Measurements from ENCODE around the gene ERN2.

ERN2 gene

GRCh38 chr16:23683487-23683886 lies 29.5 kb downstream of the ERN2 start:
- DNase-seq = no peak

DNA sequence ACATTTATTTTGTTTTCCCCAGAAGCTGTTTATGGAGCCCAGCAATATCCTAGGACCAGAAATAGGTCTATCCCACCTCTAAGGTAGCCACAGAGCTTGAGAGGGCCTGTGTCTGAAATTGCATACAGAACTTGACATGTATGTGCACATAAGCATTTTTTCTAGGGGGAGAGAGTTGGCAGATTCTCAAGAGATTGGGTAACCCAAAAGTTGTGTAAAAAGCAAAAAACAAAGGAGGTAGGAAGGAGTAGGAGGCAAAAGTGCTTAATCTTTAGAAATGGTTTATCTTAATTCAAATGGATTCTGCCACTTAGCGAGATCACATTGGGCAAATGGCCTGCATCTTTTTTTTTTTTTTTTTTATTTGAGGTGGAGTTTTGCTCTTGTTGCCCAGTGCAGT lies 30.8 kb downstream of the ERN2 start:
- no peak for DNase-seq

- no peak for DNase-seq
Observed at GRCh38 chr16:23679986-23680336, 33.1 kb downstream of the ERN2 start.

DNA sequence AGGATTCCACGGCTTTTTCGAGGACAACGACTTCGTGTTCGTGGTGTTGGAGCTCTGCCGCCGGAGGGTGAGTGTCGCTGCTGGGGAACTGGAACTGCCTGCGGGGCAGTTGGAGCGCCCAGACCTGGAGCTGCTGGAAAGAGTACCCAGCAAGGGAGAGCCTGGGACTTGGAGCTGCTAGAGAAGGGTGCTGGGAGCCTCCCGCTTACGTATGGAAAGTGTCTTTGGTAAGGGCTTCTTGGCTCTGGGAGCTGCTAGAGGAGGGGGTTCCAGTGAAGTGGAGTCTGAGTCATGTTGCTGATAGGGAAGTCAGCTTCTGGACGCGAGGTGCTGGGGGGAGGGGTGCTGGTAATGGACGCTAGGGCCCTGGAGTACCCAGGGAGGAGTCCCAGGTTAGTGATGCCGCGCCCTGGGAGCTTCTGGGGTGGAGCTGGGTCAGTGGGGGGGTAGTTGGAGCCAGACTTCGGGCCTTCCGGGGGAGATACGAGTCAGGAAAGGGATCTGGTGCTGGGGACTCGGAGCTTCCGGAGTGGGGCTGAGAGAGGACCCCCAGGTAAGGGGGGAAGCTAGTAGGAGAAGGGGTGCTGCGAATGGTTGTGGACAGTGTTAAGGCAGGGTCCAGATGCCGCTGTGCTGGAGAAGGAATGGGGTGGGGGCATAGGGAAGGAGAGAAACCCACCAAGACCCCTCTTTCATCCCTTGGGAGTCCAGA lies 33.6 kb downstream of the ERN2 start:
- no peak for DNase-seq

GRCh38 chr16:23678430-23679273 lies 34.4 kb downstream of the ERN2 start, which contains the start of gene PLK1:
Gene PLK1 (plus strand): TSS chr16:23678889. CDS start chr16:23678933, 44 bp downstream.
- peak; percentile 60 to 73 for DNase-seq

DNA sequence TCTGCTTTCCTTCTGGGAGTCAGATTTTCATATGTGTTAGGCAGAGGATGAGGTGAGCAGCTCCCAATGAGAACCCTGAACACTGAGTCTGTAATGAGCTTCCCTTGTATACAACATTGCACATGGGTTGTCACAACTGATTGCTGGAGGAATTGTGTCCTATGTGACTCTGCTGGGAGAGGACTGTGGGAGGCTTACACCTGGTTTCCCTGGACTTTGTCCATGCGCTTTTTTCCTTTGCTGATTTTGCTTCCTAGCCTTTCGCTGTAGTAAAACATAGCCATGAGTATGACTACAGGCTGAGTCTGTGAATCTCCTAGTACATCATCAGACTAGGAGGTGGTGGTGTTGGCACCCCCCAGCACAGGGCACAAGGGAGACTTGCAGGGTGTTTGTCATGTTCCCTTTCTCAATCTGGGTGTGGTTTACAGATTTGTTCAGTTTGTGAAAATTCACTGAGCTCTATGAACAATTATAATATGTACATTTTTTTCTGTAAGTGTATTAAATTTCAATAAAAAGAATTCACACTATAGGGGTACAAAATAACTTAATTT lies 36.0 kb downstream of the ERN2 start:
- DNase-seq = no peak

DNA sequence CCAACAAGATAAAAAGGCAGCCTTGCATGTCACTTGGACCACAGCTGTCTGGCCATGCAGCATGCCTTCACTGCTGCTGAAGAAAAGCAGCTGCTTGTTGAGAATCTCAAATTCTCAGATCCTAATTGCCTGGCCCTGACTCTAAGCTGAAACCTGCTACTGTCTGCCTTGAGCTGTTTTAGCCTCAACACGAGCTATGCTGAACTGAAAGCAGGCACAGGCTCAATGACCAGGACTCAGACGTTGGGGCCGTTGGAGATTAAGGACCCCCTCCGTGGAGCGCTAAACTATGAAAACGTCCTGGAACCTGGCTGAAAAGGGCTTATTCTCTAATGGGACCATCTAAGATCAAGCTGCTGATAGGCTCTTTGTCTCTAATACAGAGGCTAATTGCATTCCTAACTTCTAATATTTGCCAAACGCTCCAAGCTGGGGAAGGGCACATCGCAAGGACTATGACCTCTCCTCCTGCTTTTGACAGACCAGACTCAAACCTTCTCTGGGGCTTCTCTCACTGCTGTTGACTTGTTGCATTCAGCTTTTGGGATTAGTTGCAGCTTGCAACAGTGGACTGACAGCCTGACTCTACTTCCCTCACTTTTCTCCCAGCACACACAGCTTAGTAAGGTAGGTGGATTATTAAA lies 38.9 kb downstream of the ERN2 start:
- DNase-seq = no peak

DNA sequence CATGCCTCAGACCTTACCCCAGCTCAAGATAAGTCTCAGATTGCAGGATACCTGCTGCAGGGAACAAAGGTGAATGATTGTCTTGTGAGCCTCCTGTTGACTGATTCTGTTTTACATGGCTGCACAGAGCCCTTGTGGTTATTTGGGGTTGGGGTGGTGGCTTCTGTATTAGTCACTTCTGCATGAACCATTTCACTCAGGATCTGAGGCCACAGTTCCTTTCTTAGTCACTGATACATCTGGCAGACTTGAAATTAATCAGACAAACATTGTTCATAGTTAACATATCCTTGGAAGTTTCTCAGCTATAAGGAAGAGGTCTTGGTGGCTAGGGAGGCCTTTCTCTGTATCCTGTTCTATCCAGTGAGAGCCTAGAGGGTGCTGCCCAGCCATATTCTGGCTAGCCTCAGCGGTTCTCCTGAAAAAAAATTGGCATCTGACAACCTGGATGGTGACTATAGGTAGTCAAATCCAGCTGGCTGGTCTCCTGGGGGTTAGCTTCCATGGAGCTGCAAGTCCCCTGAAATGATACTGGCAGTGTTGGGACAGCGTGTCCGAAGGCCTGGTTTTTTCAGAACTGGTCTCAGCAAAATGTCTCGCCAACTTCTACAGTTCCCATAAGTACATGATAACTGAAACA lies 42.8 kb downstream of the ERN2 start:
- DNase-seq = no peak

GRCh38 chr16:23668873-23669272 lies 44.1 kb downstream of the ERN2 start:
- DNase-seq = no peak

GRCh38 chr16:23668225-23668624 lies 44.8 kb downstream of the ERN2 start:
- DNase-seq = no peak

- no peak for DNase-seq
Observed at GRCh38 chr16:23667355-23667659, 45.7 kb downstream of the ERN2 start.

DNA sequence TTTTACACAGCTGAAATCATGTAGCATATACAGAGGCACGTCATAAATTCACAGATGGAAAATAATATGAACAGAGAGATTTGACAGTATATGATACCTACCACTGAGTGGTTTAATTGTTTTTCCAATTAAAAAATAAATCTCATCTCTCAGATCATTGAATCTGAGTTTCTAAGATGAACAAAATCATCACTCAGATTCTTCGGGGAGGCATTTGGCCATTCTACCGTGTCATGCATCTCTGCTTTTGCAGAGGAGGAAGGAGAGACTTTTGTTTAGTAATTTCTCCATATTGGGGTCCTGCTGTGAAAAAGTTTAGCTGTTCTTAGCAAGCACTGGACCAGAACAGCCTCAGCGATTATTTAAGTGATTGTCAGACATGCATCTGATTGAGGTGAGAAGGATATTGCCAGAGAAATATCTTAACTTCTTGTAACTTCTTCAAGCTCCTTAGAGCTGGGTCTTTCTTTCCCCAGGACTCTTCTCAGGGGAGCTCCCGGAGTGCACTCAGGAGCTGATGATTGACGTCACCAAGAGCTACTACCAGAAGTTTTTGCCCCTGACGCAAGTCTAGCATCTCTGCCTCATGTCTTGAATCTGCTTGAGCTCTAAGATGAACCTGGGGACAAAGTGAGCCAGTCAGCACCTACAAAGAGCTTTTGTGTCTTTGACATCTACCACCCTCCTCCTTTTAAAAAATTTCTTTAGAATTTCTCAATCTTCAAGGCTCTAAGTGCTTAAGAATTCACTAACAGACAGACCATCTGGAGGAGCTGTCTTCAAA lies 46.3 kb downstream of the ERN2 start:
- no peak for DNase-seq

DNA sequence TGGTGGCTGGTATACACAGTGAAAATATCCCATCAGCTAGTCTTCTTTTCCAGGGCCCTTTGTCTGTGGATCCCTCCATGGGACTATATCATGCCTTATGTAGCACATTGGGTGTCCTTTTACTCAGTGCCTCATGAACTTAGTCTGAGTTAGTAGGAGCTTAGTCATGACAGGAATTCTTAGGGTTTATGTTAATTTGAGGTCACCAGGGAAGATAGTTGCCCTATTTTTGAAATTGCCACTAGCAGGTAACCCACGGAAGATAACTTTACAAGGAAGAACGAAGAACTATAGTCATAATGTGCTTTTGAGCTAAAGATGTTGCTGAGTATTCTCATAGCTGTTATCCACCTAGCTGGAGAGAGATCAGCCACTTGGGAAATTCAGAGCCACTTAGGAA lies 49.1 kb downstream of the ERN2 start:
- no peak for DNase-seq

DNA sequence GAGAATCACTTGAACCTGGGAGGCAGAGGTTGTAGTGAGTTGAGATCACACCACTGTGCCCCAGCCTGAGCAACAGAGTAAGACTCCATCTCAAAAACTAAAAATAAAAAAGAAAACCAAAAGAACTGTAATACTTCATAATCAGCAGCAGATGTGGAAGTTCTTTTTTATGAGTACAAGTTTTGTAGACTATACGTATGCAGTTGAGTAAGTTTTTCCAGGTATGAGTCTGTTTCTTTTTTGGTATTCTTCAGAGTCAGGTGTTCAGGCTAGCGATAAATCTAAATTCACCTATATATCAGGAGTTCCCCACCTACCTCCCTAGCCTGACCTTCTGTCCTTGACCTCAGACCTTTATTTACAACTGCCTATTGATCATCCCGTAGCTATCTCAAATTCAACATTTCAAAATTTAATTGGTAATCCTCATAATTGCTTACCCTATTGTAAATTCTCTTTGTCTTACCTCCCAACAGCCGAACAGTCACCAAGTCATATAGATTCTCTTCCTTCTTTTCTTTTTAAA lies 61.0 kb downstream of the ERN2 start:
- DNase-seq = no peak

DNA sequence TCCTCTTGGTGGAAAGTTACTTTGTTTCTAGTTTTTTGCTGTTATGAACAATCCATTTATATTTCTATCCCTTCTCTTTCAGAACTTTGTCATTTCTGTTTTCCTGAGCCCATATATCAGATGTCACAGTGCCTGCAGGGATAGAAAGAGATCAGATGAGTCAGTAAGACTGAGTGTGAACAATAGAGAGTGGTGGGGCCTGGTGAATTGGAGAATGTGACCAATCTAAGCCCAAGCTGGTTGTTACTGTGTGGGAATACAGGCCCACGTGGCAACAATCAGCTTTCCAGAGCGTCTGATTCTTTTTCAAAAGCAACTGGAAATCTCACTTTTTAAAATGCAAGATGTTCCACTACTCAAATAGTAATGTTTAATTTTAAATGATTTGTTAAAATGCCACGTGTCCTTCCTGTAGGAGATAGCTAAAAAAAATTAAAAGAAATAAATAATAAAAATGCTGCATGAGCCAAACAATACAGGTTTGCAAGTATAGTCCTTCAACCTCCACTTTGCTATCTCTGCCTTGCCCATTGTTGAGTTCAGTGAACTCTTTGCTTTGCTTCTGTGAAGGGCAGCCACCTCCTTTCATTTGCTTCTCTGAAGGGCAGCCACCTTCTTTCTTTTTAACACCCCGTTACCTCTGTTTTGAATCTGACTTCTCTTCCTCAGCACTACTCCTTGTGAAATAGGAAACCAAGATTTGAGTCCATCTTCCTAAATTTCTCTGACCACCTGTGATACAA lies 62.2 kb downstream of the ERN2 start:
- no peak for DNase-seq

GRCh38 chr16:23642246-23642774 lies 70.7 kb downstream of the ERN2 start:
- DNase-seq = no peak

GRCh38 chr16:23640931-23641765 lies 71.9 kb downstream of the ERN2 start, which contains the start of the genes DCTN5 and PALB2:
Gene DCTN5 (plus strand): TSS chr16:23641466. CDS start chr16:23641543, 77 bp downstream.
Gene PALB2 (minus strand): TSS chr16:23641310. CDS start chr16:23641157, 153 bp downstream.
- DNase-seq = peak; percentile 81 to 84

- peak in 1 of 2 experiments; percentile 37 for DNase-seq
Observed at GRCh38 chr16:23640615-23640930, 72.4 kb downstream of the ERN2 start.

All from stimulated activated CD4-positive, alpha-beta T cell treated with anti-CD3 and anti-CD28 coated beads, Interleukin-4, amount 100 ng/mL, for 4 hours (primary cell).